ENCODE measurements around the gene LIMA1. TPM values are rescaled to one million over a fixed set of nuclear protein-coding genes. Genes with fewer than 3 reads are reported as not detected.
A peak's percentile ranks its signal among the peaks of the same experiment; 100 is the strongest.
"Not testable (repeated sequence)": the region's sequence is repeated elsewhere in the genome, so short reads cannot be mapped to it uniquely, and the experiment has no call there.

The LIMA1 gene
- total RNA-seq, 1 experiment from 2014 or later, result 39.3 TPM

DNA sequence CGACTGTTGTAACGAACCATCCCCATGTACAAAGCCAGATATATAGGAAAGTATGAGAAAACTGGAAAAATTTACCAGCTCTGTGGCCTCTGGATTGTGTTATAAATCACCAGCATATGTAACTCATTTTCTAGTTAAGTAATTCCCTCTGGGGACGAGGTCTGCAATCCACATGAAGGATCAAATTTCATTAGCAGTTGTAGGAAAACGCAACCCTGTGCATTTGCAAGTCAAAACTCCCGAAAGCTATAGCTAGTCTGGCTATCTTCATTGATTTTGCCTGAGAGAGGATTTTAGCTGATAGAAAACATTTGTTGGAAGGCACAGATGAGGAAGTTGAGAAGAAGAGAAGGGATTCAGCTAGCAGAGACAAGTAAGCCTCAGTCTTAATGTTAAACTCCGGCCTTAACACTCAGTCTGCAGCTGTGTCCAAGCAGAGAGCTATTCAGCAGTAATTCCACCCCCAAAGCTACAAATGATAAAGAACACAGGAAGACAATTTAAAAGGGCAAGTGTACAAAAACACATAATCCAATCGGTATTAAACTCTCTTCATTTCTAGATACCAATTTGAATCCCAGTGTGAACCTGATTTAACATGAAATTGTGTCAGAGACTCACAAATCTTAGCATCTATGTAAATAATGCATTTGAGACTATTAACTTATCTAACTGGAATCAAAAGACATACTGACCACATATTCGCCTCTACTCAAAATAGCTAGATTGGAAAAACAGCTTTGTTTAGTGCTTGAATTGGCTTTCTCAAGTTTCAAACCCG is 61.9 kb downstream of the LIMA1 start:
- peak; percentile 59 for DNase-seq (ENCODE audit: extremely low read depth, low read depth)

DNA sequence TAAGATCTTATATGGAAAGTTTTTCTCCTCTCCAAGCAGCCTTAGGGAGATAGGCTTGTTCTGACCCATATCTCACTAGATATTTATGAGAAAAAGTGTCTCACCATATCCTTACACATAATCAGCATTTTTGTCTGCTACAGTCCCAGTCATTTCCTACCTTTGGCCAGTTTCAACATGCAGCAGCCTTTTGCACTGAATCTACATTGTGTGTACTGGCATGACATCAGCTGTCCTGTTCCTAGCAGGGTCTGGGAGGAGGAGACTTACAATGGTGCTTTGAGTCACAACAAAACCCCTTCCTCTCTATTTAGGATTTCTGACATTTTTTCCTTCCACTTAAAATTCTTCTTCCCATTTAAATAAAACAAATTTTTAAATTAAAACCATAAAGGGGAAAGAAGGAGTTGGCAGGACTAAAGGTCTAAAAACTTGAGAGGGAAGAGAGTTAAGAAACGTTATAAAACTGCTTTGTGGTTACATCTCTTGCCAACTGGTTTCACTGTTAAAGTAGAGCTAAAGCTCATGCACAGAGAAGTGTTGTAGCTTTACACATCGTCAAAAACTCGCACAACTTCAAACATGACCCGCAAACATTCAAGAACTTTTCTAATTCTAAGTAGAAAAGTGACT is 62.8 kb downstream of the LIMA1 start:
- no peak for DNase-seq (ENCODE audit: extremely low read depth, low read depth)

DNA sequence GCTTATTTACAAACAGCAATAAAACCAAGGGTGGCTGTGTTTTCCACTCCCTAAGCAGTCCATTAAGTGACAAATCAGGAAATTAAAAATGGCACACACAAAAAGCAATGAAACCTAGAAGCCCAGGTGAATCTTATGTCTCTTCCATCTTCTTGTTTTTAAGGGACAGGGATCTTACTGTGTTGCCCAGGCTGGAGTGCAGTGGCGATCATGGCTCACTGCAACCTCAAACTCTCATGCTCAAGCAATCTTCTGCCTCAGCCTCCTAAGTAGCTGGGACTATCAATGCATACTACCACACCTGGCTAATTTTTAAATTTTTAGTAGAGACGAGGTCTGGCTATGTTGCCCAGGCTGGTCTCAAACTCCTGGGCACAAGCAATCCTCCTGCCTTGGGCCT is 63.8 kb downstream of the LIMA1 start:
- no peak for DNase-seq (ENCODE audit: extremely low read depth, low read depth)

DNA sequence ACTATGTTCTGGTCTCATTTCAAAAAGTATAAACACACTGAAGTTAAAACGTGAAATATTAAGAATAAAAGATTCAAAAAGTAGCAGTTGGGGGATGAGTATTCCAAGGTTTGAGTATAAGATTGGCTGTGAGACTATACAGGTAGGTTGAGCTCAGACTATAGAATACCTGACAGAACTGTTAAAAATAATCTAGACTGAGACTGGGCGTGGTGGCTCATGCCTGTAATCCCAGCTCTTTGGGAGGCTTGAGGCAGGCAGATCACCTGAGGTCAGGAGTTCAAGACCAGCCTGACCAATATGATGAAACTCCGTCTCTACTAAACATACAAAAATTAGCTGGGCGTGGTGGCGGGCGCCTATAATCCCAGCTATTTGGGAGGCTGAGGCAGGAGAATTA is 64.3 kb downstream of the LIMA1 start:
- DNase-seq (ENCODE audit: extremely low read depth, low read depth), result not testable (repeated sequence)

DNA sequence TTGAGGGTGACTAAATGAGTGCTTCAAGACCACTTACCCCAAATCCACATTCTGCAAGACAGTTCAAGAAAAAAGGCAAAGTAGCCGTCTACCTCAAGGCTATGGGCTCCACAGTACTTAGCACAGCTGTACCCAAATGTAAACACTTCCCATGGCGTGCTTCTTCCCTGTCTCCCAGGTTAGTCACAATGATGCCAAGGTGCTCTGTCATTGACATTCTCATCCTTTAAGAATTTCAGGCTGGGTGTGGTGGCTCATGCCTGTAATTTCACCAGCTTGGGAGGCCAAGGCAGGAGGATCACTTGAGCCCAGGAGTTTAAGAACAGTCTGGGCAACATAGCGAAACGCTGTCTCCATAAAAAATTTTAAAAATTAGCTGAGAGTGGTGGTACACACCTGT is 64.9 kb downstream of the LIMA1 start:
- no peak for DNase-seq (ENCODE audit: extremely low read depth, low read depth)

DNA sequence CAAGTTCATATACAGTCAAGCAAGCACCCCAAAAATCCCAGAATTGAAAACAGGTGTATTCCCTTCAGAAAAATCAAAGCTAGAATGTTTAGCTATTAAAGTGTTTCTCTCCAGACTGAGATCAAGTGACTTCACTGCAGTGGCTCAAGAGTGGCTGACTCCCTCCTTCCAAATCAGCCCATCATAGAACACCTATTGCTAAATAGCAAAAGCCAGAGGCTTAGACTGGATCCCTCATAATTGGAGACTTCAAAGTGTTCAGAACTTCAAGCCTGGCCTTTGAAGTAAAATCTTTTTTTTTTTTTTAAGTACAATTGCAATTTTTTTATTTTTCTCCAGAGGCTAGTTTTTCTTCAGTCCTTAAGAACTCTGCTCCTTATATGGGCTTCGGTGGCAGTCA is 66.1 kb downstream of the LIMA1 start:
- DNase-seq (ENCODE audit: extremely low read depth, low read depth), result no peak

DNA sequence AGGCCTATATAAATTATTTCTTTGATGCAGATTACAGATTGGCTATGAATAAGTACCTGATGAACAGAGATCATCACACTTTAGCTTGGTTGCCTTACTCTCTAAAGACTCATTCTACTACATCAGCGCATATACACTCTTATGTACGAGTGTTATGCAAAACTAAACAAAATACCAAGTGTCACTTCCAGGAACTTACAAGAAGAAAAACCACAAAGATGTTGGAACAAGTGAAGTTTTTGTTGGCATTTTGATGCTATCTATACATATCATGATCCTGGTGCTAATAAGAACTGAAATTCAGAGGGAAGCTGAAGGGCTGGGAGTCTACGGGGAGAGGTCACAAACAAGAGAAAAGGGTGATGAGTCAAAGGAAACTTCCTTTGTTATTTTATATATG is 68.3 kb downstream of the LIMA1 start:
- DNase-seq (ENCODE audit: extremely low read depth, low read depth), result no peak

DNA sequence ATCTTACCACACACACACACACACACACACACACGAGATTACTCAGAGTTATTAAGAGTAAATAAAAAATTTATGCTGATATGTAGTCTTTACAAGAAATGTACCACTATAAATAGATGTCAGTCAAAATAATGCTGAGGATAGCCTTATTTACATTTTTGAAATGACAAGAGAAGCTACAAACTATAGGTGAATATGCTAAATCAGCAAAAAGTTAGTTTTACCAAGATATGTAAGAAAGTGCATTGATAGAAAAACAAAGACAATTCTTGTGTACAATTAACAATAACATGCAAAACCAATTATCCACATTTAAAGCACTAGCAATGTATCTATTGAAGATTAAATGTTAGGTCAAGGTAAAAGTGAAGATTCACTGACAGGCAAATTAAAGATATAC is 69.3 kb downstream of the LIMA1 start:
- DNase-seq (ENCODE audit: extremely low read depth, low read depth), result no peak

DNA sequence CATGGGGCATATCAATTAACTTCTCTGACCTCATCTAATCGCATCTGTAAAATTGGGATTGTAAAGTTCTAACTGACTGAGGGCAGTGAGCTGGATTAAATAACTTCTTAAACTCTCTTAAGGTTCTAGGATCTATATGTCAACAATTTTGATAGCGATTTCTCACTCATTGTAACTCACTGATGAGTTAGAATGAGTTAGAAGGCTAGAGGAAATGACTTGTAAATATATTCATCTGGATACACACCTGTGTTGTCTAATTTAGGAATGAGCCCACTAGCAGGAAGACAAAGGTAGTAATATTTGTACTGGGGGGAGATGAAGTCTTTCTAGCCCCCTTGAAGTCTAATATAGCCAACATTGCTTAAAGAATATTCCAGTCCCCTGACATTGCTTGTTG is 69.9 kb downstream of the LIMA1 start:
- DNase-seq (ENCODE audit: extremely low read depth, low read depth), result no peak

DNA sequence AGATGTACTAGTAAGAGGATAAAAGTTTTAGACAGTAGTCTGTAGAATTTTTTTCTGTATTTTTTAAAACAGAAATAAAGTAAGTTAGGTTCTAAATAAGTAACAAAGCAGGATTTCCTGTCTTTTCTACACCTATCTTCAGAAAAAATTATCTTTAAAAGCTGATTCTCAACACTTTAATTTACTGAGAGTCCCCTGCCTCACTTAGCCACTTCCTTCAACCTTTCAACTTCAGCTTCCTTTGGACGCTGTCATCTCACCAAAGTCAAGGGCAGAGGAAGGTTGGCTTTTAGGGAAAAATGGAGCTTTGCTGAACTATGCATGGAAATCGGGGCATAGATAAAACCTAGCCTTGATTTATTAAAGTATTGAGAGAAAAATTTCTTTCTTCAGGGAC is 71.3 kb downstream of the LIMA1 start:
- no peak for DNase-seq (ENCODE audit: extremely low read depth, low read depth)

DNA sequence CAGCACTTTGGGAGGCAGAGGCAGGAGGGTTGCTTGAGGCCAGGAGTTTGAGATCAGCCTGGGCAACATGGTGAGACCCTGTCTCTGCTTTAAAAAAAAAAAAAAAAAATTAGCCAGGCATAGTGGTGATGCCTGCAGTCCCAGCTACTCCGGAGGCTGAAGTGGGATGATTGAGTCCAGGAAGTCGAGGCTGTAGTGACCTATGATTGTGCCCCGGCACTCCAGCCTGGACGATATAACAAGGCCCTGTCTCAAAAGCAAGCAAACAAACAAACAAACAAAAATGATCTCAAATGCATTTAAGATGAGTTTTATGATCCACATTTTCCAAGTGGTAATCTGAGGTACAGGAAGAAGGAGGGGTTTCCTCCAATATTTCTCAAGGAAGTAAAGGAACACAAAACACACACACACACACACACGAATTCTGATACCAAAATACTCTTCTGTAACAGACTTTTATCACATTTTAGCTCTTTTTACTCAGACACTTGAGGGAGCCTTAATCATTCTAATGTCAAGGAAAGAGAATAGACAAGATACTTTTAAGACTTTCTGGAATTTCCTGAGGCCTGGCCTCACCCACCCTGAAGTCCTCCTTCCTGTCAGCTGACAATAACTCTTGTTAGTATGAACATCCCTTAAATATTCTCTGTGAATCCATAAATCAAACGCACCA is 71.8 kb downstream of the LIMA1 start:
- DNase-seq (ENCODE audit: extremely low read depth, low read depth), result no peak

DNA sequence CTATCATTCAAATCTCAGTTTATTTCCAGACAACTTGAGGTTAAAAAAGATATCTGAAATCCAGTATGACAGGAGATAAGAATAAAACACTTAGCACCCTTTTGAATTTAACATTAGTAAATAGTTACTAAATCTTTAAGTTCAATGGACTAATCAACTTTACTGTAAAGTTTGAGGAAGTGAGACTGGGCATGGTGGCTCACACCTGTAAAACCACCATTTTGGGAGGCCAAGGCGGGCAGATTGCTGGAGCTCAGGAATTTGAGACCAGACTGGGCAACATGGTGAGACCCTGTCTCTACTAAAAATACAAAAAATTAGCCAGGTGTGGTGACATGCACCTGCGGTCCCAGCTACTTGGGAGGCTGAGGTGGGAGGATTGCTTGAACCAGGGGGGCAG is 75.9 kb downstream of the LIMA1 start:
- DNase-seq (ENCODE audit: extremely low read depth, low read depth), result no peak

DNA sequence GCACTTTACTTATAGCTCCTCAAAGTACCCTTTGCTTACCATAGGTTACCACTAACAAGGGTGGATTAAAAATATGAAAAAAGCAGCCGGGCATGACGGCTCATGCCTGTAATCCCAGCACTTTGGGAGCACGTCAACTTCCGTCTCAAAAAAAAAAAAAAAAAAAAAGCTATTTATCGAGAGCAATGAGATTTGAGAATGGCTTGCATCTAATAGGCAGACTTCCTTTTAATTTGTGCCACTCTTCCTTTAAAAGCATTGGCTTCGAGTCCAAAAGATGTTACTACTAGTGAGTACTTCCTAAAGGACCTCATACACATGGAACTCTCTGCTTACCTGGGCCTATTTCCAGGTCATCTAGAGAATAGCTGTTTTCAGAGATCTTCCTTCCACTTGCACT is 77.7 kb downstream of the LIMA1 start:
- no peak for DNase-seq (ENCODE audit: extremely low read depth, low read depth)

DNA sequence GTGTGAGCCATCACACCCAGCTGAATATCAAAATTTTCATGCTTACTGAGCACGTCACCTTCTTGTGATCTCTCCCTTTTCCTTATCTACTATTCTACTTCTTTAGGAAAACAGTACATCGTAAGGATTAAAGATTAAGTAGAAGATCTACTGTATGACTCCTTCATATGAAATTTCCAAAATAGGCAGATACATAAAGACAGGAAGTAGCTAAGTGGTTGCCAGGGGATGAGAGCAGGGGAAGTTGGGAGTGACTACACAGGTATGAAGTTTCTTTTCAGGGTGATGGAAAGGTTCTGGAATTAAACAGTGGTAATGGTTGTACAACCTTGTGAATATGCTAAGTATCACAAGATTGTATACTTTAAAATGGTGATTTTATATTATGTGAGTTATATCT is 79.6 kb downstream of the LIMA1 start:
- DNase-seq (ENCODE audit: extremely low read depth, low read depth), result no peak

DNA sequence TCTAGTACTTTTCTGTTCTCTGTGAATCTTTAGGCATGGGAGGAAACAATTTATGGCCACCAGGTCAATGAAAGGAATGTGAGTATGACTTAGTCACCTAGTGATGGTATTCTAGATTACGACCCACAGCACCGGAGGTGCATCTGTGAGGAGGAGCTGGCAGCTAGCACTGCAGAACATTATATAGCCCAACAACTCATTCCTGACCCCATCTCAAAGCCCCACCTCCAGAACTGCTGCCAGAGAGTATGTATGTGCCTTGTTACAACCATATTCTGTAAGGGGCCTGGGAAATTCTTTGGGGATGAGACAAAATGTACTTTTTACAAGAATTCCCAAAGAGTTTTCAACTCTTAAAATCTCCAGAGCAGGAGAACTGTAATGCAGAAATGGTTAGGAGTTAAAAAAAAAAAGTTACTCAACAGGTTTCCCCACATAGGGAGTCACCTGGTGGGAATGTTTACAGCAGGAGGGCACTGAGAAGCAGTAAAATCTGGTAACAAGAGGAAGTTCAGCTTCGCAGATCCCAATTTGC is 81.3 kb downstream of the LIMA1 start:
- no peak for DNase-seq (ENCODE audit: extremely low read depth, low read depth)

DNA sequence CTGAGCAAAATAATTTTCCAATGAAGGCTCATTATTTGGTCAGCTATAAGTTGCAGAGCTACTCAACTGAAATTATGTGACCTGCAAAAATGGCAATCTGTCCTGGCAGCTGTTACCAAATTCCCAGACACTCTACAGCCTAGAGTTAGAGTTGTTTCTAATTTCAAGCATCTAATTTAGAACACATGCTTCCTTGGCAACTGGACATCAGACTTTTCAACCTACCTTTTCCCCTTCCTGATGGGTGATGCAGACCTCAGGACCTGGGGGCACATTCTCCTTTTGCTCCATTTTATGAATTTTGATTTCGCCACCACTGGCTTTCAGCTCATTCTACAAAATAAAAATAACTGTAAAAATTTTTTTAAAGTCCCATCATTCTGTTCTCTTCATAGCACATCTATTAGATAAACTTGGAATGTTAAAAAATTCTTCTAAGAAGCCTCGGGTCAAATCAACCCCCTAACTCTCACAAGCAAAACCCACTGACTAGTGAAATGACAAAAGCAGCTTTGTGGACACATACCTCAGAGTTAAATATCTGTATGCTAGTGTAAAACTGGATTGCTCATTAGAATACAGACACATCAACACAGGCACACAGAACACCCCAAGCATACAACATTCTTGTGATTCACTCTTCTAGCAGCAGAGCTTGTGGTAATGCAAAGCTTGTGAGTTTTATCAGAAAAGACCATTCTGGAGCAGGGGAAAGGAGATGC is 82.6 kb downstream of the LIMA1 start:
- DNase-seq (ENCODE audit: extremely low read depth, low read depth), result no peak

DNA sequence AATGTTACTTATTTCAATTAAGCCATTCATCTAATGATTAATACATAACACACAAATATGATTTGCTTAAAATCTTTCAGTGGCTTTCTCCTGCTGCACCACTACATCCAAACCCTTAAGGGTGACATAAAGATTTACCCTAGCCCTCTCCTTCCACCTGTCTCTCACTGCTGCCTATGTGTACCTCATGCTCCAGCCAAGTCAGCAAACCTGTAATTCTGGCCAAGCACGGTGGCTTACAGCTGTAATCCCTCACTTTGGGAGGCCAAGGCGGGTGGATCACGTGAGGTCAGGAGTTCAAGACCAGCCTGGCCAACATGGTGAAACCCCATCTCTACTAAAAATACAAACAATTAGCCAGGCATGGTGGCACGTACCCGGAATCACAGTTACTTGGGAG is 84.5 kb downstream of the LIMA1 start:
- DNase-seq (ENCODE audit: extremely low read depth, low read depth), result no peak

DNA sequence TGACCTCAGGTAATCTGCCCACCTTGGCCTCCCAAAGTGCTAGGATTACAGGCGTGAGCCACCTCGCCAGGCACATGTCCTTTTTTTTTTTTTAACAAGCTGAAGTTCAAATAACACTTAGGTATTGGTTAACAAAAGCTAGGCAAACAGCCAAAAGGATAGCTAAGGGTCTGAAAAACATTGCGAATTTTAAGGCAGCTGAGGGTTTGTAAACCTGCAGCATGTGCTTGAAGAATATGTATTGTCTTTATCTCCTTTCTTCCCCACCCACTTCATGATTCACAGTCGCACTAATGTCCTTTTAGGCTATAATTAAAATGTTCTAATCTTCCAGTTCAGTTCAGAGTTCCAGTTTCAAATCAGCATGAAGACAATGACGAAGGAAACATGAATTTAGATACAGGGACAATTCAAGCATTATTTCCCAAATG is 86.0 kb downstream of the LIMA1 start:
- DNase-seq (ENCODE audit: extremely low read depth, low read depth), result no peak

DNA sequence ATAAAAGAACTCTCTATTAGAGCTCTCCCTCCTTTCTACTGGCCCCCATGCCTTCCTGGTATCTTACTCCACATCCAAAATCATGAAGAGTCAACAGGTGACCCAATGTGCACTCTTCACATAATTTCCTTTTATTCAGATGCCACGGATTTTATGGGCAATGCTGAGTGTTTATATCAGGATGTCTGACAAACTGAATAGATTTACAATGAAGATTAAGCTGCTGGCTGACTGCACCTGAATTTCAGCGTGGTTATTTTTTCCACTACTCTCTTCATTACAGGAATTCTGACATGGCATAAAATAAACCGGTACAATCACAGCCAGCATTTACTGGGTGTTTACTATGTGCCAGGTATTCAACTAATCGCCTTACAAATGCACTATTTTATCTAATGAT is 86.8 kb downstream of the LIMA1 start:
- DNase-seq (ENCODE audit: extremely low read depth, low read depth), result no peak

DNA sequence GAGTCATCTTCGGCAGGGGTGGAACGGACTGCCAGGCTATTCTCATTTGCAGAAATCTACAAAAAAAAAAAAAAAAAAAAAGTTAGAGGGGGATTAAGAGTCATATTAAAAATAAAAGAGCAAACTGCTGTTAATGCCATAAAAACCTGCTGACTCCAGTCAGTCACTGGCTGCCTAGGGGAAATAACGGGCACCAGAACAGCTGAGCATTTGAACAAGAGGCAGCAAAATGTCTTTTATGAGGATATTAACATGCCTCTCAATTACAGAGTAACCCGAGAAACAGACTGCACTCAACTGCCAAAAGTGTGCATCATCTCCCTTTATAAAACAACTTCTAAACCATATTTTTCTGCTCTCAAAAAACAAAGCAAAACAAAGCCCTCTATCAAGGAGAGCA is 87.5 kb downstream of the LIMA1 start:
- DNase-seq (ENCODE audit: extremely low read depth, low read depth), result no peak

DNA sequence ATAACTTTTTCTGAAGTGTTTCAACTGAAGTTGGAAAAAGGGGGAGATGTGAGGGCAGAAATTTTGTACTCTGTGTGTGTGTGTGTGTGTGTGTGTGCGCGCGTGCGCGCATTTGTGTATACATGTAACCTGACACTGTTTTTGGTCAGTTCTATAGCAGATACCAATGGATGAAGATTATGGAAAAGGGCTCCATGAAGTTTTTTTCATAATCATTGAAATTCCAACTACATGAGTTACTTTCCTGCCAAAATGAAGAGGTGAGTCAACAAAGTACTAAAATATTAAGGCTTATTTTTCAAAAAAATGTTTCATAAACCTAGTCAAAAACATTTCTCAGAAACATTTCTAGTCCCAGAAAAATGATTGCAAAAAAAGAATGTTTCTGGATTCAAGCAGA is 90.4 kb downstream of the LIMA1 start:
- DNase-seq (ENCODE audit: extremely low read depth, low read depth), result no peak

All from NCI-H460 (cell line).